ENCODE data around the gene GPRASP1.
"Not testable (repeated sequence)": the region's sequence is repeated elsewhere in the genome, so short reads cannot be mapped to it uniquely, and the experiment has no call there.

Gene GPRASP1

GRCh38 chrX:102651242-102652011 lies at the start of gene GPRASP1:
TSS of gene GPRASP1 (plus strand) at chrX:102651483. CDS start at chrX:102653914, 2,431 bp downstream.
- DNase-seq, result peak in 2 of 3 donors; percentile 12 to 34

DNA sequence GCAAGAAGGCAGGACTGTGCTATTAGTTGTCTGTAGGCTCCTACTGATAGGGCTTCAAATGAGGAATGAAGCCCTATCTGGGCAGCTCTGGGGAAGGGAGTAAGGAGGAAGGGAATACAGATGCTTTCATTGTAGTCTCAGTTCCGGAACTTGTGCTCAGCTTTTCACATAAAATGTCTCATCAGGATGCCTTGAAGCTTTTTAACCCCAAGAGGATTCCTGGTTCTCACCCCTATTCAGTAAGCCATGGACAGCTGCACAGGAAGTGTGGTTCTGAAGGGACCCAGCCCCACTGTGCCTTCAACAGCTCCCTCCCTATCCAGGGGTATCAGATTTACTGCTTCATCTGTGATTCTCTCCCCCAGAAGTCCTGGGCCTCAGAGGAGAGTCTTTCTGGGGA lies 47.0 kb upstream of the GPRASP1 start:
- DNase-seq, result no peak

- no peak for DNase-seq
Measured at GRCh38 chrX:102606115-102606514, 45.2 kb upstream of the GPRASP1 start.

DNA sequence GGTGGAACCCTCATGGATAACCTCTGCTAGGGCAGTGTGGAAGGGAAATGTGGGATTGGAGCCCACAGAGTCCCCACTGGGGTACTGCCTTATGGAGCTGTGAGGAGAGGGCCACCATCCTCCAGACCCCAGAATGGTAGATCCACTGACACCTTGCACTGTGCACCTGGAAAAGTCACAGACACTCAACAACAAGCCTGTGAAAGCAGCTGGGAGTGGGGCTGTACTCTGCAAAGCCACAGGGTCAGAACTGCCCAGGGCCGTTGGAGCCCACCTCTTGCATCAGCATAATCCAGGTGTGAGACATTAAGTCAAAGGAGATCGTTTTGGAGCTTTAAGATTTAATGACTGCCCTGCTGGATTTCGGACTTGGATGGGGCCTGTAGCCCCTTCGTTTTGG lies 40.4 kb upstream of the GPRASP1 start:
- DNase-seq, result no peak

DNA sequence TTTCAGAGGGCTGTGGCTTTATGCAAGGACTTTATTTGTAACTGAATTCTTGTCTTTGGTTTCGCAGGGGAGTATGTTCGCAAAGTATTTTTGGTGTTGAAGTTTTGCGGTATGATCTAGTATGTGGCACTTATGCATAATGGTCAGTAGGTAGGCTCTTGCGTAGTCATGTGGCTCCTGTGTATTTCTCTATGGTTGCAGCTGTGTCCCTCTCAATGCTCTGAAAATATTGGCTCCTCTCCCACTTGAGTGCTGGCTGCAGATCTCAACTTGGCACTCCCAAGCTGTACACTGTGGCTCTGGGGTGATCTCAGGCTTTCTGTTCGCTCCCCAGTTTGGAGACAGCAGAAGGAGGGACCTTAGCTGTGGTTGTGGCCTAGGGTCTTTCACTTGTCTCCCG lies 27.2 kb upstream of the GPRASP1 start:
- no peak for DNase-seq

- peak; percentile 21 to 41 (median 26) for DNase-seq
Measured at GRCh38 chrX:102627640-102628039, 23.6 kb upstream of the GPRASP1 start.

DNA sequence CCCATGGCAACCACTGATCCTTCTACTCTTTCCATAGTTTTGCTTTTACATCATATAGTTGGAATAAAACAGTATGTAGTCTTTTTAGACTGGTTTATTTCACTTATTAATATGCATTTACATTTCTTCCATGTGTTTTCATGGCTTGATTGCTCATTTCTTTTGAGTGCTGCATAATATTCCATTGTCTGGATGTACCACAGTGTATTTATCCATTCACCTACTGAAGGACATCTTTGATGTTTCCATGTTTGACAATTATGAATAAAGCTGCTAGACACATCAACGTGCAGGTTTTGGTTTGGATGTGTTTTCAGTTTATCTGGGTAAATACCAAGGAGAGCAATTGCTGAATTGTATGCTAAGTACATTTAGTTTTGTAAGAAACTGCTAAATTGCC lies 13.7 kb upstream of the GPRASP1 start:
- DNase-seq, result no peak

DNA sequence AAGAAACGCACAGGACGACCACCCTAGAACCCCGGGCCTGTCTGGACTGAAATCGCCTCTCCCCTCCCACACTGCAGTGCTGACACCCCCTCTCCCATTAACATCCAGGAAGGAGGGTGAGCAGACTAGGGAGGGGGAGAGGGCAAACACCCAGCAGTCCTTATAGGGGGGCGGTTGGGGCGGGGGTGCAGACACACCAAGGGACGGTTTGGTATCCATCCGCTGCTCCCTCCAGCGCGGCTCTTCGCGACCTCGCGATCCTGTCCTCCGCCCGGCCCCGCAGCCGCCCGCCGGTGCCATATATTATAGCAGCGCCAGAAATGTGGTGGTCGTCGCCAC lies 411 bp upstream of the GPRASP1 start:
- DNase-seq, result no peak

DNA sequence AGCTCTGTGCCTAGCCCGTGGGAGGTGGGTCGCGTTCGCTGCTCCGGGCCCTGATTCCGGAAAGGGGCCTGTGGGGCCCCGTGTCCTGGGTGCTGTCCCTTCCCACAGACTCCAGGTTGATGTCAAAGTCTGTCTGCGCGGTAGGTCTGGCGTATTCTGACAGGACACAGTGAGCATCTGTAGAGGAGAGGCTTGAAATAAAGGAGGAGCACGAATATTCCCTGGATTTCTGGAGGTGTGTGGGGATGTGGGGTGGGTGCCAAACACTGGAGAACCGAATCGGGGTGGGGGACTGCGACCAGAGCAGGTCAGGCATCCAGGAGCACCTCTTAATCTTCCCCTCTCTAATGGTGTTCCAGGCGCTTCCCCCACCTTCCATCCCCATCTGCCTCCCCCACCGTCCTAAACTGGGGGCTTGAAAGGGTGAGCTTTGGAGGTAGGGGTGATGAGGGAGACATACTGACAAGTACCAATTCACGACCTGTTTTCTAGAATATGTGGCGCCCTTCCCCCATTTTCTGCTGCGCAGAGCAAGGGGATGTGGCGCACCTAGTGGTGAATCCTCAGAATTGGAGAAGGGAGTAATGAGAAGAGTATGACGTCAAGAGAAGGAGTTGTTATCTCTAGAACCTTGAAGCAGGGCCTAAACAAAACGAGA lies 877 bp downstream of the GPRASP1 start:
- DNase-seq, result peak; percentile 19 to 26 (median 26)

GRCh38 chrX:102654696-102655095 lies 3.4 kb downstream of the GPRASP1 start:
- DNase-seq, result no peak

- no peak for DNase-seq
Measured at GRCh38 chrX:102658556-102658955, 7.3 kb downstream of the GPRASP1 start.

GRCh38 chrX:102659790-102660757 lies 8.8 kb downstream of the GPRASP1 start:
- DNase-seq, result peak; percentile 58 to 82 (median 71)

GRCh38 chrX:102663820-102664219 lies 12.5 kb downstream of the GPRASP1 start:
- DNase-seq, result not testable (repeated sequence)

DNA sequence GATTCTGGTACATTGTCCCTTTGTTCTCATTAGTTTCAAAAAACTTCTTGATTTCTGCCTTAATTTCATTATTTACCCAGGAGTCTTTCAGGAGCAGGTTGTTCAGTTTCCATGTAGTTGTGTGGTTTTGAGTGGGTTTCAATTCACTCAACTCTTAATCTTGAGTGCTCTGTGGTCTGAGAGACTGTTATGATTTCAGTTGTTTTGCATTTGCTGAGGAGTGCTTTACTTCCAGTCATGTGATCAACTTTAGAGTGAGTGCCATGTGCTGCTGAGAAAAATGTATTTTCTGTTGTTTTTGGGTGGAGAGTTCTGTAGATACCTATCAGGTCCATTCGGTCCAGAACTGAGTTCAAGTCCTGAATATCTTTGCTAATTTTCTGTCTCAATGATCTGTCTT lies 15.8 kb downstream of the GPRASP1 start:
- DNase-seq, result not testable (repeated sequence)

- DNase-seq, result no peak
Measured at GRCh38 chrX:102669526-102669925, 18.2 kb downstream of the GPRASP1 start.

- DNase-seq, result no peak
Measured at GRCh38 chrX:102672856-102673255, 21.6 kb downstream of the GPRASP1 start.

DNA sequence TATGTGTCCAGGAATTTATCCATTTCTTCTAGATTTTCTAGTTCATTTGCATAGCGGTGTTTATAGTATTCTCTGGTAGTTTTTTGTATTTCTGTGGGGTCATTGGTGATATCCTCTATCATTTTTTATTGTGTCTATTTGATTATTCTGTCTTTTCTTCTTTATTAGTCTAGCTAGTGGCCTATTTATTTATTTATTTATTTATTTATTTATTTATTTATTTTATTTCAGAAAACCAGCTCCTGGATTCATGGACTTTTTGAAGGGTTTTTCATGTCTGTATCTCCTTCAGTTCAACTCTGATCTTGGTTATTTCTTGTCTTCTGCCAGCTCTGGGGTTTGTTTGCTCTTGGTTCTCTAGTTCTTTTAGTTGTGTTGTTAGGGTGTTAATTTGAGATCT lies 26.2 kb downstream of the GPRASP1 start:
- not testable (repeated sequence) for DNase-seq

GRCh38 chrX:102684772-102685520 lies 33.7 kb downstream of the GPRASP1 start:
- no peak for DNase-seq

DNA sequence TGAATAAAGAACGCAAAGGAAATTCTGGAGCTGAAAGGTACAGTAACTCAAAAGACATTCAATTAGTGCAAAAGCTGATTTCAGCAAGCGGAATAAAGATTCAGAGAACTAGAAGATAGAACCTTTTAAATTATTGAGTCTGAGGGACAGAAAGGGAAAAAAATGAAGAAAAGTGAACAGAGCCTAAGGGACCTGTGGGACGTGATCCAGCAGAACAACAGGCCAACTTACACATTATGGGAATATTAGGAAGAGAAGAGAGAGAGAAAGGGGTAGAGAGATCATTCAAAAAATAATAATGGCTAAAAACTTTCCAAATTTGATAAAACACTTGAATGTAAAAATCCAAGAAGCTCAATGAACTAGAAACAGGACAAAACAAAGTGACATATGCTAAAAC lies 43.5 kb downstream of the GPRASP1 start:
- DNase-seq, result no peak

- DNase-seq, result no peak
Measured at GRCh38 chrX:102696306-102696705, 45.0 kb downstream of the GPRASP1 start.

GRCh38 chrX:102697494-102697893 lies 46.2 kb downstream of the GPRASP1 start:
- no peak for DNase-seq
